ENCODE measurements around the gene CHRNA4.
"Not testable (repeated sequence)": the region's sequence is repeated elsewhere in the genome, so short reads cannot be mapped to it uniquely, and the experiment has no call there.

Gene CHRNA4

GRCh38 chr20:63306673-63307537, 54.2 kb downstream of the CHRNA4 start:
- no peak for TF ChIP-seq CTCF (conservative IDR thresholded peaks at IDR 0.05; ENCODE audit: low read length)
- no peak for TF ChIP-seq EZH2phosphoT487 (IDR thresholded peaks at IDR 0.05; ENCODE audit: borderline replicate concordance)
- Histone ChIP-seq H3K9me2 (replicated peaks; ENCODE audit: low read depth, low read length) (no peaks in the 10 kb centered on the region), H3K9ac (ENCODE audit: low read depth, low read length, poor library complexity, severe bottlenecking) (no peak overlapping the region), H4K20me1 (ENCODE audit: insufficient read depth, low read length, poor library complexity, severe bottlenecking) (no peaks in the 10 kb centered on the region), H3K4me3 (ENCODE audit: low read length, poor library complexity, severe bottlenecking) (no peak overlapping the region), H3K9me3 (ENCODE audit: insufficient read depth, low read depth, low read length) (no peaks in the 10 kb centered on the region), H3K79me2 (ENCODE audit: insufficient read depth, low read length) (no peaks in the 10 kb centered on the region), H3K36me3 (ENCODE audit: insufficient read depth, low read length) (no peaks in the 10 kb centered on the region), H3K4me2 (ENCODE audit: low read depth, low read length, poor library complexity, severe bottlenecking) (no peak overlapping the region), H2AFZ (ENCODE audit: low read length) (no peak overlapping the region), H3K27me3 (ENCODE audit: insufficient read depth, low read length, poor library complexity, severe bottlenecking) (no peaks in the 10 kb centered on the region), H3K4me1 (ENCODE audit: insufficient read depth, low read length, poor library complexity, severe bottlenecking) (peaks cover 2% of the 10 kb centered on the region), H3F3A (ENCODE audit: low read depth) (no peaks in the 10 kb centered on the region)

- H3K4me3 ChIP-seq (ENCODE audit: low read length, poor library complexity, severe bottlenecking); H2AFZ ChIP-seq (ENCODE audit: low read length); H3K36me3 ChIP-seq (ENCODE audit: insufficient read depth, low read length); H3K79me2 ChIP-seq (ENCODE audit: insufficient read depth, low read length); H3K9me2 ChIP-seq (replicated peaks; ENCODE audit: low read depth, low read length); H3K9ac ChIP-seq (ENCODE audit: low read depth, low read length, poor library complexity, severe bottlenecking); H4K20me1 ChIP-seq (ENCODE audit: insufficient read depth, low read length, poor library complexity, severe bottlenecking); H3K4me1 ChIP-seq (ENCODE audit: insufficient read depth, low read length, poor library complexity, severe bottlenecking); H3K4me2 ChIP-seq (ENCODE audit: low read depth, low read length, poor library complexity, severe bottlenecking); H3F3A ChIP-seq (ENCODE audit: low read depth); H3K27me3 ChIP-seq (ENCODE audit: insufficient read depth, low read length, poor library complexity, severe bottlenecking); H3K9me3 ChIP-seq (ENCODE audit: insufficient read depth, low read depth, low read length): not testable (repeated sequence)
Observed at GRCh38 chr20:63305933-63306672, 55.0 kb downstream of the CHRNA4 start.

GRCh38 chr20:63305393-63305792, 55.8 kb downstream of the CHRNA4 start:
- no peaks in the 10 kb centered on the region for H3K27me3 ChIP-seq (ENCODE audit: insufficient read depth, low read length, poor library complexity, severe bottlenecking)
- H3K9ac ChIP-seq (ENCODE audit: low read depth, low read length, poor library complexity, severe bottlenecking), result no peak overlapping the region
- no peak overlapping the region for H3K4me3 ChIP-seq (ENCODE audit: low read length, poor library complexity, severe bottlenecking)

More at GRCh38 chr20:63305393-63305792, 55.8 kb downstream of the CHRNA4 start:
- H4K20me1 ChIP-seq (ENCODE audit: insufficient read depth, low read length, poor library complexity, severe bottlenecking), result no peaks in the 10 kb centered on the region
- H3K4me2 ChIP-seq (ENCODE audit: low read depth, low read length, poor library complexity, severe bottlenecking), result no peak overlapping the region
- no peak for TF ChIP-seq CTCF (conservative IDR thresholded peaks at IDR 0.05; ENCODE audit: low read length)
- no peak for TF ChIP-seq EZH2phosphoT487 (IDR thresholded peaks at IDR 0.05; ENCODE audit: borderline replicate concordance)
- H3K36me3 ChIP-seq (ENCODE audit: insufficient read depth, low read length), result no peaks in the 10 kb centered on the region
- H3K9me3 ChIP-seq (ENCODE audit: insufficient read depth, low read depth, low read length), result no peaks in the 10 kb centered on the region
- no peaks in the 10 kb centered on the region for H3K79me2 ChIP-seq (ENCODE audit: insufficient read depth, low read length)
- no peaks in the 10 kb centered on the region for H3F3A ChIP-seq (ENCODE audit: low read depth)
- H3K4me1 ChIP-seq (ENCODE audit: insufficient read depth, low read length, poor library complexity, severe bottlenecking), result no peaks in the 10 kb centered on the region
- H2AFZ ChIP-seq (ENCODE audit: low read length), result no peak overlapping the region
- H3K9me2 ChIP-seq (replicated peaks; ENCODE audit: low read depth, low read length), result no peaks in the 10 kb centered on the region

Measured in Loucy (cell line).